ENCODE measurements around the gene DYRK4. TPM values are rescaled to one million over a fixed set of nuclear protein-coding genes. Genes with fewer than 3 reads are reported as not detected.

DYRK4 gene
- 46.1 and 52.9 TPM in 2 replicates for total RNA-seq

GRCh38 chr12:4562034-4562657, at the start of gene DYRK4:
Gene DYRK4, plus strand, starts transcription at chr12:4562208. Its CDS starts 38 bp downstream, at chr12:4562246.

GRCh38 chr12:4538207-4539160, 23.5 kb upstream of the DYRK4 start, which contains the start of gene RAD51AP1:
Gene RAD51AP1, plus strand, starts transcription at chr12:4538890. Its CDS starts 50 bp downstream, at chr12:4538940.

GRCh38 chr12:4648501-4649357, 86.7 kb downstream of the DYRK4 start, which contains the start of the genes AKAP3 and NDUFA9:
Gene AKAP3, minus strand, starts transcription at chr12:4649051. Its CDS starts 10,855 bp downstream, at chr12:4638196.
Gene NDUFA9, plus strand, starts transcription at chr12:4649114. Its CDS starts 13 bp downstream, at chr12:4649127.

Other genes with a start within 250 kb of the DYRK4 start
- 17.8 and 27.9 TPM in 2 replicates for gene TIGAR, start 241.0 kb upstream of the DYRK4 start, total RNA-seq
- gene FGF23, start 182.5 kb upstream of the DYRK4 start, total RNA-seq = not detected in 2 replicates
- not detected in 2 replicates for gene FGF6, start 116.4 kb upstream of the DYRK4 start, total RNA-seq
- gene RAD51AP1, start 23.3 kb upstream of the DYRK4 start, total RNA-seq = 1.8 and 13.3 TPM in 2 replicates
- 0.30 and 1.7 TPM in 2 replicates for gene AKAP3, start 86.8 kb downstream of the DYRK4 start, total RNA-seq
- gene NDUFA9, start 86.9 kb downstream of the DYRK4 start, total RNA-seq = 46.6 and 60.0 TPM in 2 replicates
- gene GALNT8, start 158.2 kb downstream of the DYRK4 start, total RNA-seq = 2.2 TPM in 1 of 2 replicates, not detected in the other